ENCODE data around the gene TRIM39. TPM values are rescaled to one million over a fixed set of nuclear protein-coding genes. Genes with fewer than 3 reads are reported as not detected.

Gene TRIM39
- total and polyA plus RNA-seq, 2 of the 13 experiments (the other 11 are each of a cell fraction or from before 2014, with no cell fraction given), result 7.7 to 14.6 TPM

DNA sequence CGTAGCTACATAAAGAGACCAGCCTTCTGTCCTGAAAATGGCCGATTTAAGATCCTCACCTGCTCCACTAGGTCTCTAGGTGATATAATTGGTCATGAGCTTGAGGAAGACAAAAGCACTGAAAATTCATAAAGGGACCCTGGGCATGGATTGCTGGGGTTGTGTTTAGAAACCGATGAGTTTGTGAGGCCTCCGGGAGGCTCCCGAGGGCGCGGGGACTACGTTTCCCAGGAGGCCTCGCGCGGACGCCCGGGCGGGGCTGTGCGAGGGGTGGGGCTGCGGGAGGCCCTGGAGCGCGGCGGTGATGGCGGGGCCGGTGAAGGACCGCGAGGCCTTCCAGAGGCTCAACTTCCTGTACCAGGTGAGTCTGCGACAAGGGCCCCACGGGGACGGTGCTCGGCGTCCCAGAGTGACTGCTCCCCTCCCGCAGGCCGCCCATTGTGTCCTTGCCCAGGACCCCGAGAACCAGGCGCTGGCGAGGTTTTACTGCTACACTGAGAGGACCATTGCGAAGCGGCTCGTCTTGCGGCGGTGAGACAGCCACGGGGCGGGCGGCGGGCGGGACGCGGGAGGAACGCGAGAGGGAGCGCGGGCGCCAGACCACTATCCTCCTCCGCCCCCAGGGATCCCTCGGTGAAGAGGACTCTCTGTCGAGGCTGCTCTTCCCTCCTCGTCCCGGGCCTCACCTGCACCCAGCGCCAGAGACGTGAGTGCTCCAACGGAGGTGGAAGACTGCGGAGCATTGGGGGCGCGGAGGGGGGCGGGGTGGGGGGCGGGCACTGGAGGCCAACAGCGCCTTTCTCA, 18.3 kb downstream of the TRIM39 start, which contains the start of gene RPP21 (continued):
- TF ChIP-seq RFX1 (IDR thresholded peaks at IDR 0.05) (no peak), ZNF577 (CRISPR knock-in tag; IDR thresholded peaks at IDR 0.05; ENCODE audit: borderline replicate concordance, low read depth) (0 out of 2 replicates have a peak, but pooled peaks have one; percentile 46), RBAK (CRISPR knock-in tag; IDR thresholded peaks at IDR 0.05) (no peak), DMAP1 (CRISPR knock-in tag; IDR thresholded peaks at IDR 0.05) (peak; percentile 95), ZNF562 (CRISPR knock-in tag; IDR thresholded peaks at IDR 0.05; ENCODE audit: borderline replicate concordance) (no peak), DR1 (CRISPR knock-in tag; IDR thresholded peaks at IDR 0.05) (peak; percentile 79; the same call in 1 of the 2 replicates), MAFG (CRISPR knock-in tag; IDR thresholded peaks at IDR 0.05) (no peak), TGIF2 (CRISPR knock-in tag; IDR thresholded peaks at IDR 0.05) (no peak), ZNF629 (CRISPR knock-in tag; conservative IDR thresholded peaks at IDR 0.05) (no peak; the same call in 1 of the 2 replicates), PRMT3 (CRISPR knock-in tag; IDR thresholded peaks at IDR 0.05; ENCODE audit: borderline replicate concordance, low read depth) (no peak), HNRNPLL (IDR thresholded peaks at IDR 0.05; ENCODE audit: low read depth, low read length, poor library complexity, severe bottlenecking) (peak; percentile 74), GABPB1 (CRISPR knock-in tag; IDR thresholded peaks at IDR 0.05) (peak; percentile 94), CHD2 (IDR thresholded peaks at IDR 0.05; ENCODE audit: low read depth, low read length) (peak; percentile 78), ZNF891 (CRISPR knock-in tag; IDR thresholded peaks at IDR 0.05) (peak; percentile 98), ZNF746 (CRISPR knock-in tag; IDR thresholded peaks at IDR 0.05) (peak; percentile 83; the same call in 1 of the 2 replicates), ZSCAN9 (CRISPR knock-in tag; IDR thresholded peaks at IDR 0.05; ENCODE audit: borderline replicate concordance) (peak; percentile 97), FOSL2 (CRISPR knock-in tag; IDR thresholded peaks at IDR 0.05) (peak; percentile 62), GATAD2A (CRISPR knock-in tag; IDR thresholded peaks at IDR 0.05) (peak; percentile 63), KLF9 (CRISPR knock-in tag; IDR thresholded peaks at IDR 0.05; ENCODE audit: low read depth) (peak; percentile 70; the same call in 1 of the 2 replicates), HOXA9 (CRISPR knock-in tag; IDR thresholded peaks at IDR 0.05; ENCODE audit: borderline replicate concordance) (0 out of 2 replicates have a peak, but pooled peaks have one; percentile 83), POLR2AphosphoS2 (IDR thresholded peaks at IDR 0.05; ENCODE audit: low read depth, low read length) (no peak), ZNF275 (CRISPR knock-in tag; IDR thresholded peaks at IDR 0.05; ENCODE audit: borderline replicate concordance) (peak; percentile 83)
- TF ChIP-seq, protein P1, sequence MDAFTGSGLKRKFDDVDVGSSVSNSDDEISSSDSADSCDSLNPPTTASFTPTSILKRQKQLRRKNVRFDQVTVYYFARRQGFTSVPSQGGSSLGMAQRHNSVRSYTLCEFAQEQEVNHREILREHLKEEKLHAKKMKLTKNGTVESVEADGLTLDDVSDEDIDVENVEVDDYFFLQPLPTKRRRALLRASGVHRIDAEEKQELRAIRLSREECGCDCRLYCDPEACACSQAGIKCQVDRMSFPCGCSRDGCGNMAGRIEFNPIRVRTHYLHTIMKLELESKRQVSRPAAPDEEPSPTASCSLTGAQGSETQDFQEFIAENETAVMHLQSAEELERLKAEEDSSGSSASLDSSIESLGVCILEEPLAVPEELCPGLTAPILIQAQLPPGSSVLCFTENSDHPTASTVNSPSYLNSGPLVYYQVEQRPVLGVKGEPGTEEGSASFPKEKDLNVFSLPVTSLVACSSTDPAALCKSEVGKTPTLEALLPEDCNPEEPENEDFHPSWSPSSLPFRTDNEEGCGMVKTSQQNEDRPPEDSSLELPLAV (CRISPR knock-in tag; conservative IDR thresholded peaks at IDR 0.05; ENCODE audit: low read depth), result no peak
- TF ChIP-seq, protein P2, sequence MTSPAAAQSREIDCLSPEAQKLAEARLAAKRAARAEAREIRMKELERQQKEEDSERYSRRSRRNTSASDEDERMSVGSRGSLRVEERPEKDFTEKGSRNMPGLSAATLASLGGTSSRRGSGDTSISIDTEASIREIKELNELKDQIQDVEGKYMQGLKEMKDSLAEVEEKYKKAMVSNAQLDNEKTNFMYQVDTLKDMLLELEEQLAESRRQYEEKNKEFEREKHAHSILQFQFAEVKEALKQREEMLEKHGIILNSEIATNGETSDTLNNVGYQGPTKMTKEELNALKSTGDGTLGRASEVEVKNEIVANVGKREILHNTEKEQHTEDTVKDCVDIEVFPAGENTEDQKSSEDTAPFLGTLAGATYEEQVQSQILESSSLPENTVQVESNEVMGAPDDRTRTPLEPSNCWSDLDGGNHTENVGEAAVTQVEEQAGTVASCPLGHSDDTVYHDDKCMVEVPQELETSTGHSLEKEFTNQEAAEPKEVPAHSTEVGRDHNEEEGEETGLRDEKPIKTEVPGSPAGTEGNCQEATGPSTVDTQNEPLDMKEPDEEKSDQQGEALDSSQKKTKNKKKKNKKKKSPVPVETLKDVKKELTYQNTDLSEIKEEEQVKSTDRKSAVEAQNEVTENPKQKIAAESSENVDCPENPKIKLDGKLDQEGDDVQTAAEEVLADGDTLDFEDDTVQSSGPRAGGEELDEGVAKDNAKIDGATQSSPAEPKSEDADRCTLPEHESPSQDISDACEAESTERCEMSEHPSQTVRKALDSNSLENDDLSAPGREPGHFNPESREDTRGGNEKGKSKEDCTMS (CRISPR knock-in tag; conservative IDR thresholded peaks at IDR 0.05), result no peak
- TF ChIP-seq, protein P3, sequence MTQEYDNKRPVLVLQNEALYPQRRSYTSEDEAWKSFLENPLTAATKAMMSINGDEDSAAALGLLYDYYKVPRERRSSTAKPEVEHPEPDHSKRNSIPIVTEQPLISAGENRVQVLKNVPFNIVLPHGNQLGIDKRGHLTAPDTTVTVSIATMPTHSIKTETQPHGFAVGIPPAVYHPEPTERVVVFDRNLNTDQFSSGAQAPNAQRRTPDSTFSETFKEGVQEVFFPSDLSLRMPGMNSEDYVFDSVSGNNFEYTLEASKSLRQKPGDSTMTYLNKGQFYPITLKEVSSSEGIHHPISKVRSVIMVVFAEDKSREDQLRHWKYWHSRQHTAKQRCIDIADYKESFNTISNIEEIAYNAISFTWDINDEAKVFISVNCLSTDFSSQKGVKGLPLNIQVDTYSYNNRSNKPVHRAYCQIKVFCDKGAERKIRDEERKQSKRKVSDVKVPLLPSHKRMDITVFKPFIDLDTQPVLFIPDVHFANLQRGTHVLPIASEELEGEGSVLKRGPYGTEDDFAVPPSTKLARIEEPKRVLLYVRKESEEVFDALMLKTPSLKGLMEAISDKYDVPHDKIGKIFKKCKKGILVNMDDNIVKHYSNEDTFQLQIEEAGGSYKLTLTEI (CRISPR knock-in tag; conservative IDR thresholded peaks at IDR 0.05), result no peak
